ENCODE measurements around the gene MRPS12. TPM values are rescaled to one million over a fixed set of nuclear protein-coding genes. Genes with fewer than 3 reads are reported as not detected.

The MRPS12 gene
- total RNA-seq, 1 donor from 2014 or later: 30.7 TPM

DNA sequence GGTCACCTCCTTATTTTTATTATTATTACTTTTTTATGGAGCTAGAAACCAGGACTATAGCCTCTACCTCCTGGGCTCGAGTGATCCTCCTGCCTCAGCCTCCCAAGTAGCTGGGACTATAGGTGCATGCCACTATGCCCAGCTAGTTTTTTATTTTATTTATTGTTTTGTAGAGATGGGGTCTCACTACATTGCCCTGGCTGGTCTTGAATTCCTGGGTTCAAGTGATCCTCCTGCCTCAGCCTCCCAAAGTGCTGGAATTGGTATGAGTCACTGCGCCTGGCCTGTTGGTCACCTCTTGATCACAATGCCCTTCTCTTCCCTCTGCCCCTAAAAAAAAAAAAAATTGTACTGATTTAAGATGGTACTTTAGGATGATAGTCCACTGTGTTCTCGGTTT is 20.4 kb downstream of the MRPS12 start:
- no peak for DNase-seq (ENCODE audit: extremely low spot score, unreplicated experiment)
- no peak overlapping the region for H3K4me3 Mint-ChIP-seq (ENCODE audit: unreplicated experiment)
- H3K27me3 Mint-ChIP-seq (ENCODE audit: unreplicated experiment): no peaks in the 10 kb centered on the region
- peaks cover 16% of the 10 kb centered on the region for H3K4me1 Mint-ChIP-seq (ENCODE audit: unreplicated experiment)
- no peaks in the 10 kb centered on the region for H3K9me3 Mint-ChIP-seq (ENCODE audit: unreplicated experiment)
- peaks cover 11% of the 10 kb centered on the region for H3K36me3 Mint-ChIP-seq (ENCODE audit: unreplicated experiment)
- no peak overlapping the region for H3K27ac Mint-ChIP-seq (ENCODE audit: unreplicated experiment)
- no peak for TF ChIP-seq CTCF (IDR thresholded peaks at IDR 0.05)

GRCh38 chr19:38952395-38953165 is 21.8 kb downstream of the MRPS12 start:
- Mint-ChIP-seq H3K27me3 (ENCODE audit: unreplicated experiment) (no peaks in the 10 kb centered on the region), H3K4me3 (ENCODE audit: unreplicated experiment) (peak overlapping the region; percentile 2), H3K27ac (ENCODE audit: unreplicated experiment) (no peak overlapping the region), H3K4me1 (ENCODE audit: unreplicated experiment) (peaks cover 16% of the 10 kb centered on the region), H3K9me3 (ENCODE audit: unreplicated experiment) (no peaks in the 10 kb centered on the region), H3K36me3 (ENCODE audit: unreplicated experiment) (peaks cover 11% of the 10 kb centered on the region)
- TF ChIP-seq CTCF (IDR thresholded peaks at IDR 0.05): peak; percentile 42
- no peak for DNase-seq (ENCODE audit: extremely low spot score, unreplicated experiment)

GRCh38 chr19:38953677-38954076 is 22.9 kb downstream of the MRPS12 start:
- DNase-seq (ENCODE audit: extremely low spot score, unreplicated experiment): no peak
- H3K27me3 Mint-ChIP-seq (ENCODE audit: unreplicated experiment): no peaks in the 10 kb centered on the region
- no peaks in the 10 kb centered on the region for H3K9me3 Mint-ChIP-seq (ENCODE audit: unreplicated experiment)
- peaks cover 10% of the 10 kb centered on the region for H3K36me3 Mint-ChIP-seq (ENCODE audit: unreplicated experiment)
- H3K4me3 Mint-ChIP-seq (ENCODE audit: unreplicated experiment): no peak overlapping the region
- no peak overlapping the region for H3K27ac Mint-ChIP-seq (ENCODE audit: unreplicated experiment)
- peaks cover 16% of the 10 kb centered on the region for H3K4me1 Mint-ChIP-seq (ENCODE audit: unreplicated experiment)
- no peak for TF ChIP-seq CTCF (IDR thresholded peaks at IDR 0.05)

DNA sequence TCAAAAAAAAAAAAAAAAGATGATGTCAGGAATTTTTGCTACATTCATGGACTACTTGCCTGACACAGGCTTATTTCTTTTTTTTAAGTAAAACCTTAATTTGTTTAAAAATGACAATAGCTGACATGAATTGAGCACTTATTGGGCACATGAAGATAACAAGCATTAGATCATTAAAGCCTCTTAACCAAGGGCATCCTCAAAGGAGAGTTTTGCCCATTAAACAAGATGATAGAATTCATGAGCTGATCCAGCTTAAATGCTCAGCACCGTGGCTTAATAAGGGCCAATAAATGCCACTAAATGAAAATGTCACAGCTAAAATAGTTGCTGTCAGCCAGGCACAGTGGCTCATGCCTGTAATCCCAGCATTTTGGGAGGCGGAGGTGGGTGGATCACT is 25.5 kb downstream of the MRPS12 start:
- Mint-ChIP-seq H3K36me3 (ENCODE audit: unreplicated experiment) (peaks cover 7% of the 10 kb centered on the region), H3K27me3 (ENCODE audit: unreplicated experiment) (no peaks in the 10 kb centered on the region), H3K9me3 (ENCODE audit: unreplicated experiment) (no peaks in the 10 kb centered on the region), H3K4me1 (ENCODE audit: unreplicated experiment) (peaks cover 7% of the 10 kb centered on the region), H3K4me3 (ENCODE audit: unreplicated experiment) (no peak overlapping the region), H3K27ac (ENCODE audit: unreplicated experiment) (no peak overlapping the region)
- no peak for TF ChIP-seq CTCF (IDR thresholded peaks at IDR 0.05)
- DNase-seq (ENCODE audit: extremely low spot score, unreplicated experiment): no peak

- Mint-ChIP-seq H3K36me3 (ENCODE audit: unreplicated experiment) (peaks cover 2% of the 10 kb centered on the region), H3K4me1 (ENCODE audit: unreplicated experiment) (peaks cover 8% of the 10 kb centered on the region)
These were observed 27.6 kb downstream of the MRPS12 start for GRCh38 chr19:38958301-38958700.

More at GRCh38 chr19:38958301-38958700, 27.6 kb downstream of the MRPS12 start:
- no peak for TF ChIP-seq CTCF (IDR thresholded peaks at IDR 0.05)
- no peak overlapping the region for H3K27ac Mint-ChIP-seq (ENCODE audit: unreplicated experiment)
- DNase-seq (ENCODE audit: extremely low spot score, unreplicated experiment): no peak
- H3K4me3 Mint-ChIP-seq (ENCODE audit: unreplicated experiment): no peak overlapping the region
- H3K27me3 Mint-ChIP-seq (ENCODE audit: unreplicated experiment): no peaks in the 10 kb centered on the region
- no peaks in the 10 kb centered on the region for H3K9me3 Mint-ChIP-seq (ENCODE audit: unreplicated experiment)
